ENCODE measurements around the gene CYREN.

GRCh38 chr7:135165862-135166261 is 4.6 kb downstream of the CYREN start:
- TF ChIP-seq POLR2AphosphoS5 (IDR thresholded peaks at IDR 0.05; ENCODE audit: borderline replicate concordance, low read depth, low read length) (no peak), EZH2 (IDR thresholded peaks at IDR 0.05) (no peak)
